Measurements from ENCODE around the gene RTP3.

Gene RTP3

GRCh38 chr3:46517784-46518181 lies 20.0 kb downstream of the RTP3 start:
- Histone ChIP-seq H3K9me3 (ENCODE audit: insufficient read depth, low read depth, low read length) (no peaks in the 10 kb centered on the region), H2BK12ac (ENCODE audit: low read length) (no peak overlapping the region), H3K27ac (ENCODE audit: low read depth, low read length) (no peak overlapping the region), H4K12ac (ENCODE audit: low read depth, low read length) (no peak overlapping the region), H3K36me3 (ENCODE audit: control insufficient read depth in 1 of 2, insufficient read depth in 2 of 2, low read length in 2 of 2) (no peaks in the 10 kb centered on the region), H3K14ac (ENCODE audit: low read length) (no peak overlapping the region), H2BK5ac (ENCODE audit: low read depth, low read length, poor library complexity) (no peak overlapping the region), H2AK5ac (ENCODE audit: low read length) (no peak overlapping the region), H4K8ac (ENCODE audit: low read depth, low read length) (no peak overlapping the region), H3K79me1 (ENCODE audit: low read length) (no peaks in the 10 kb centered on the region), H3K27me3 (ENCODE audit: insufficient read depth, low read length) (no peaks in the 10 kb centered on the region), H3K9ac (ENCODE audit: low read length) (no peak overlapping the region), H3K23ac (ENCODE audit: low read length) (no peak overlapping the region), H4K91ac (ENCODE audit: low read depth, low read length) (no peak overlapping the region), H3K4ac (ENCODE audit: low read depth, low read length) (no peak overlapping the region), H3K4me2 (ENCODE audit: low read length) (no peak overlapping the region), H3K4me1 (ENCODE audit: control insufficient read depth in 1 of 2, insufficient read depth in 2 of 2, low read length in 2 of 2) (no peaks in the 10 kb centered on the region), H3K4me3 (ENCODE audit: low read depth, low read length) (no peak overlapping the region), H3K18ac (ENCODE audit: low read length) (no peak overlapping the region), H2AFZ (ENCODE audit: insufficient read depth, low read length, poor library complexity) (no peak overlapping the region), H3K79me2 (ENCODE audit: control insufficient read depth, insufficient read depth, low read length, poor library complexity) (no peaks in the 10 kb centered on the region), H2BK120ac (ENCODE audit: insufficient read depth, low read length, poor library complexity) (no peak overlapping the region)
- WGBS (ENCODE audit: extremely low coverage, insufficient coverage, insufficient read length), result no CpG with 5 or more reads among the region's 2 CpGs
- no peak for DNase-seq

DNA sequence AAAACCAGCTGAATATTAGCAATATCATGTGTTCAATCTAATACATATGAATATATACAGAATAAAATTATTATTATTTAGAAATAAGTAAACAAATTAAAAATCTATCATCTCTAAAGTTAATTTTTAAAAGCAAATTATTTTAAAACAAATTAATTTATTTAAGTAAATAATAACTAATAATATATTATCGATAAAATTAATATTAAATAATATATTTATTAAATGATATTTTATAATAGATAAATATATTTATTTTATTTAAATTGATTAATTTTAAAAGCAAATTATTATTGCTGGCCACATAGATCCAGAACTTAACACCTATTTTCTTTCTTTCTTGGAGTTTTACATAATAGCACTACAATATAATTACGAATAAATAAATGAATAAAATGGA lies 22.2 kb downstream of the RTP3 start:
- no CpG with 5 or more reads among the region's 2 CpGs for WGBS (ENCODE audit: extremely low coverage, insufficient coverage, insufficient read length)
- Histone ChIP-seq H3K4me3 (ENCODE audit: low read depth, low read length) (no peak overlapping the region), H2BK5ac (ENCODE audit: low read depth, low read length, poor library complexity) (no peak overlapping the region), H2AK5ac (ENCODE audit: low read length) (no peak overlapping the region), H3K4ac (ENCODE audit: low read depth, low read length) (no peak overlapping the region), H3K4me1 (ENCODE audit: control insufficient read depth in 1 of 2, insufficient read depth in 2 of 2, low read length in 2 of 2) (no peaks in the 10 kb centered on the region), H3K27ac (ENCODE audit: low read depth, low read length) (no peak overlapping the region), H3K79me1 (ENCODE audit: low read length) (no peaks in the 10 kb centered on the region), H3K4me2 (ENCODE audit: low read length) (no peak overlapping the region), H2BK120ac (ENCODE audit: insufficient read depth, low read length, poor library complexity) (no peak overlapping the region), H3K9me3 (ENCODE audit: insufficient read depth, low read depth, low read length) (no peaks in the 10 kb centered on the region), H3K27me3 (ENCODE audit: insufficient read depth, low read length) (no peaks in the 10 kb centered on the region), H4K12ac (ENCODE audit: low read depth, low read length) (no peak overlapping the region), H4K8ac (ENCODE audit: low read depth, low read length) (no peak overlapping the region), H4K91ac (ENCODE audit: low read depth, low read length) (no peak overlapping the region), H3K9ac (ENCODE audit: low read length) (no peak overlapping the region), H3K14ac (ENCODE audit: low read length) (no peak overlapping the region), H3K79me2 (ENCODE audit: control insufficient read depth, insufficient read depth, low read length, poor library complexity) (no peaks in the 10 kb centered on the region), H3K23ac (ENCODE audit: low read length) (no peak overlapping the region), H2BK12ac (ENCODE audit: low read length) (no peak overlapping the region), H3K18ac (ENCODE audit: low read length) (no peak overlapping the region), H2AFZ (ENCODE audit: insufficient read depth, low read length, poor library complexity) (no peak overlapping the region), H3K36me3 (ENCODE audit: control insufficient read depth in 1 of 2, insufficient read depth in 2 of 2, low read length in 2 of 2) (no peaks in the 10 kb centered on the region)
- no peak for DNase-seq

GRCh38 chr3:46520531-46520930 lies 22.8 kb downstream of the RTP3 start:
- no peak overlapping the region for H2BK5ac ChIP-seq (ENCODE audit: low read depth, low read length, poor library complexity)
- no peak overlapping the region for H2AK5ac ChIP-seq (ENCODE audit: low read length)
- no peak overlapping the region for H3K4me3 ChIP-seq (ENCODE audit: low read depth, low read length)
- no peak overlapping the region for H3K14ac ChIP-seq (ENCODE audit: low read length)
- no peak overlapping the region for H2BK120ac ChIP-seq (ENCODE audit: insufficient read depth, low read length, poor library complexity)
- H3K4ac ChIP-seq (ENCODE audit: low read depth, low read length), result no peak overlapping the region
- no peak for DNase-seq
- no peak overlapping the region for H4K12ac ChIP-seq (ENCODE audit: low read depth, low read length)
- no peak overlapping the region for H2AFZ ChIP-seq (ENCODE audit: insufficient read depth, low read length, poor library complexity)
- H3K27ac ChIP-seq (ENCODE audit: low read depth, low read length), result no peak overlapping the region
- no peak overlapping the region for H3K23ac ChIP-seq (ENCODE audit: low read length)
- no peaks in the 10 kb centered on the region for H3K27me3 ChIP-seq (ENCODE audit: insufficient read depth, low read length)
- no peak overlapping the region for H3K4me2 ChIP-seq (ENCODE audit: low read length)
- no peak overlapping the region for H3K9ac ChIP-seq (ENCODE audit: low read length)
- H3K9me3 ChIP-seq (ENCODE audit: insufficient read depth, low read depth, low read length), result no peaks in the 10 kb centered on the region
- WGBS (ENCODE audit: extremely low coverage, insufficient coverage, insufficient read length), result no CpG with 5 or more reads among the region's 3 CpGs
- H3K18ac ChIP-seq (ENCODE audit: low read length), result no peak overlapping the region
- no peak overlapping the region for H4K8ac ChIP-seq (ENCODE audit: low read depth, low read length)
- no peaks in the 10 kb centered on the region for H3K79me2 ChIP-seq (ENCODE audit: control insufficient read depth, insufficient read depth, low read length, poor library complexity)
- H3K4me1 ChIP-seq (ENCODE audit: control insufficient read depth in 1 of 2, insufficient read depth in 2 of 2, low read length in 2 of 2), result no peaks in the 10 kb centered on the region
- H4K91ac ChIP-seq (ENCODE audit: low read depth, low read length), result no peak overlapping the region
- no peaks in the 10 kb centered on the region for H3K79me1 ChIP-seq (ENCODE audit: low read length)
- H3K36me3 ChIP-seq (ENCODE audit: control insufficient read depth in 1 of 2, insufficient read depth in 2 of 2, low read length in 2 of 2), result no peaks in the 10 kb centered on the region
- H2BK12ac ChIP-seq (ENCODE audit: low read length), result no peak overlapping the region

DNA sequence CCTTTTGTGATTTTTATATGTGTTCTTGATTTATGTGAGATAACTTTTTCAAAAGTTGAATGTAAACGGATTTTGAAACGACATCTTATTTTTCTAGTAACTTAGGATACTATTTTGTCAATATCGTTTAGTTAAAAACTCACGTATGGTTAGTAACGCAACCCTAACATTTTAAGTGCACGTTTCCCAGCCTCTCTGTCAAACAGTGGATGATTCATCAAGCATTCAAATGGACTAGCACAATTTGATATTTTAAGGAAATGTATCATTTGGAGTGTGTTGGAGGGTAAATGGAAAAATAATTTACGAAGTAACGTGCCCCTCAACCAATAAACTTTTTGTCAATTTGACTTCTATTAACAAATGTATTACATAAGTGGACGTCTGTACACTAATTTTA lies 23.3 kb downstream of the RTP3 start:
- DNase-seq, result no peak
- Histone ChIP-seq H3K9ac (ENCODE audit: low read length) (no peak overlapping the region), H3K18ac (ENCODE audit: low read length) (no peak overlapping the region), H2BK5ac (ENCODE audit: low read depth, low read length, poor library complexity) (no peak overlapping the region), H2BK12ac (ENCODE audit: low read length) (no peak overlapping the region), H3K14ac (ENCODE audit: low read length) (no peak overlapping the region), H3K27me3 (ENCODE audit: insufficient read depth, low read length) (no peaks in the 10 kb centered on the region), H3K27ac (ENCODE audit: low read depth, low read length) (no peak overlapping the region), H3K36me3 (ENCODE audit: control insufficient read depth in 1 of 2, insufficient read depth in 2 of 2, low read length in 2 of 2) (no peaks in the 10 kb centered on the region), H4K8ac (ENCODE audit: low read depth, low read length) (no peak overlapping the region), H4K12ac (ENCODE audit: low read depth, low read length) (no peak overlapping the region), H3K79me1 (ENCODE audit: low read length) (no peaks in the 10 kb centered on the region), H3K4me1 (ENCODE audit: control insufficient read depth in 1 of 2, insufficient read depth in 2 of 2, low read length in 2 of 2) (no peaks in the 10 kb centered on the region), H3K79me2 (ENCODE audit: control insufficient read depth, insufficient read depth, low read length, poor library complexity) (no peaks in the 10 kb centered on the region), H3K4ac (ENCODE audit: low read depth, low read length) (no peak overlapping the region), H2AFZ (ENCODE audit: insufficient read depth, low read length, poor library complexity) (no peak overlapping the region), H2BK120ac (ENCODE audit: insufficient read depth, low read length, poor library complexity) (no peak overlapping the region), H3K9me3 (ENCODE audit: insufficient read depth, low read depth, low read length) (no peaks in the 10 kb centered on the region), H2AK5ac (ENCODE audit: low read length) (no peak overlapping the region), H4K91ac (ENCODE audit: low read depth, low read length) (no peak overlapping the region), H3K4me2 (ENCODE audit: low read length) (no peak overlapping the region), H3K4me3 (ENCODE audit: low read depth, low read length) (no peak overlapping the region), H3K23ac (ENCODE audit: low read length) (no peak overlapping the region)
- no CpG with 5 or more reads among the region's 9 CpGs for whole genome bisulfite sequencing (ENCODE audit: extremely low coverage, insufficient coverage, insufficient read length)
